Kidney (tissue), 14 donors: Measurements from ENCODE around the gene GTPBP2. TPM values are rescaled to one million over a fixed set of nuclear protein-coding genes. Genes with fewer than 3 reads are reported as not detected.

ENCODE experiments used
- DNase-seq, 5 donors: peaks; one replicate each; pipeline ENCODE4 v3.0.0-alpha.2; 2013 to 2020
- FAIRE-seq: peaks from 2 replicates; lab custom pipeline; 2012; peaks lifted over from hg19 to GRCh38; lab: Jason Lieb, UNC
- H3K27ac ChIP-seq, 2 donors: one replicate each; pipeline ENCODE4 v1.7.0; 2013; ENCODE audit warnings: low read depth in 2 of 2, low read length in 2 of 2, inconsistent platforms in 1 of 2
- H3K27me3 ChIP-seq: one replicate; pipeline ENCODE4 v1.7.1; 2013; ENCODE audit warnings: low read length, inconsistent platforms; ENCODE audit not compliant: control insufficient read depth, insufficient read depth
- H3K36me3 ChIP-seq, 3 donors: one replicate each; pipeline versions ENCODE4 v1.7.0 to v1.7.1; 2013; ENCODE audit warnings: low read length in 3 of 3, control low read depth in 1 of 3, inconsistent platforms in 1 of 3; ENCODE audit not compliant: insufficient read depth in 3 of 3, control insufficient read depth in 2 of 3
- H3K4me1 ChIP-seq, 3 donors: one replicate each; pipeline versions ENCODE4 v1.7.0 to v1.7.1; 2013; ENCODE audit warnings: low read length in 3 of 3, inconsistent platforms in 1 of 3, low read depth in 1 of 3; ENCODE audit not compliant: control insufficient read depth in 2 of 3, insufficient read depth in 2 of 3
- H3K4me3 ChIP-seq, 3 donors: one replicate each; pipeline versions ENCODE4 v1.7.0 to v1.8.1; 2013; ENCODE audit warnings: low read length in 3 of 3, control low read depth in 1 of 3, inconsistent platforms in 1 of 3
- H3K9ac ChIP-seq, 3 donors: one replicate each; pipeline versions ENCODE4 v1.7.0 to v1.7.1; 2013; ENCODE audit warnings: low read length in 3 of 3, control low read depth in 1 of 3, inconsistent platforms in 1 of 3
- H3K9me3 ChIP-seq, 3 donors: one replicate each; pipeline versions ENCODE4 v1.7.0 to v1.7.1; 2013; ENCODE audit warnings: low read length in 3 of 3, control low read depth in 1 of 3, inconsistent platforms in 1 of 3; ENCODE audit not compliant: control insufficient read depth in 2 of 3, insufficient read depth in 1 of 3
- intact Hi-C: fragments of 100-400 bp; cut with DNase I; formaldehyde crosslinking; loops from one replicate; pipeline ENCODE4 v1.11.1; 2022
- polyA plus RNA-seq: library from polyadenylated mRNA; stranded (reverse); fragments of 350-450 nt; fragmentation: Illumina TruSeq; extraction: RNeasy Lipid Tissue Mini Kit (QIAGEN cat#74804); gene quantifications from one replicate; pipeline ENCODE4 v1.2.3, GENCODE V29; 2014; ENCODE audit warnings: low read depth, low replicate concordance; ENCODE audit not compliant: insufficient read depth
- total RNA-seq: library from RNA; stranded (reverse); fragmentation: NEBNext Ultra II Directional; extraction: Animal tissue kit (Norgen Biotek cat#: 25700); gene quantifications from one replicate; pipeline ENCODE4 v1.2.1, GENCODE V29; 2021
- TF ChIP-seq, protein P1 (sequence below): IDR thresholded peaks from 3 replicates; pipeline ENCODE4 v1.5.1; 2012; ENCODE audit warnings: mild to moderate bottlenecking, moderate library complexity, borderline replicate concordance; ENCODE audit not compliant: insufficient read depth; ENCODE audit errors: extremely low read depth
- donor health status: control.
- donor health status: control.
- donor health status: control.
- donor health status: control.
- donor health status: control.
- donor health status: DM: yes; HTN: yes; CAD: no.
- donor health status: Normal renal cell carcinoma (clear cell type).

GTPBP2 gene
- total and polyA plus RNA-seq, 2 donors from 2014 or later: 19.7 to 64.6 TPM

DNA sequence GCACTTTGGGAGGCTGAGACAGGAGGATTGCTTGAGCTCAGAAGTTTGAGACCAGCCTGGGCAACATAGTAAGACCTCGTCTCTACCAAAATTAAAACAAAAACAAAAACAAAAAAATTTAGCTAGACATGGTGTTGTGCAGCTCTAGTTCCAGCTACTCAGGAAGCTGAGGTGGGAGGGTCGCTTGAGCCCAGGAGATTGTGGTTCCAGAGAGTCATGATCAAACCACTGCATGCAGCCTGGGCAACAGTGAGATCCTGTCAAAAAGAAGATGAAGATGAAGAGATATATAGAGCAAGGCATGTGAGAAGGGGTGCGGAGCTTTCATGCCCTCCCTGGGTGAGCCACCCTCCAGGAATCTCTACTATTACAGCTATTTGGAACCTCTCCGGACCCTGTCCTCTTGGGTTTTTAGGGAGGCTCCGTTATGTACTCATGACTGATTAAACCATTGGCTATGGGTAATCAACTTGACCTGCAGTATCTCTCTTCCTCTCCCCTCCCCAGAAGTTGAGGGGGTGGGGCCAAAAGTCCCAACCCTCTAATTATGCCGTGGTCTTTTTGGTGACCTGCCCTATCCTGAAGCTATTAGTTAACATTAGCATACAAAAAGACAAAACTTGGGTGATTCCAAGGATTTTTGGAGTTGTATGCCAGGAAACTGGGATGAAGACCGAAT, 44.0 kb downstream of the GTPBP2 start:
- H3K27me3 ChIP-seq: no peaks in the 10 kb centered on the region
- H3K4me3 ChIP-seq: no peak overlapping the region
- peaks cover 0 to 36% (median 11%) of the 10 kb centered on the region in 3 donors for H3K36me3 ChIP-seq
- no peaks in the 10 kb centered on the region for H3K9me3 ChIP-seq
- H3K9ac ChIP-seq: no peak overlapping the region
- FAIRE-seq (no peak), DNase-seq (no peak)
- TF ChIP-seq, protein P1, sequence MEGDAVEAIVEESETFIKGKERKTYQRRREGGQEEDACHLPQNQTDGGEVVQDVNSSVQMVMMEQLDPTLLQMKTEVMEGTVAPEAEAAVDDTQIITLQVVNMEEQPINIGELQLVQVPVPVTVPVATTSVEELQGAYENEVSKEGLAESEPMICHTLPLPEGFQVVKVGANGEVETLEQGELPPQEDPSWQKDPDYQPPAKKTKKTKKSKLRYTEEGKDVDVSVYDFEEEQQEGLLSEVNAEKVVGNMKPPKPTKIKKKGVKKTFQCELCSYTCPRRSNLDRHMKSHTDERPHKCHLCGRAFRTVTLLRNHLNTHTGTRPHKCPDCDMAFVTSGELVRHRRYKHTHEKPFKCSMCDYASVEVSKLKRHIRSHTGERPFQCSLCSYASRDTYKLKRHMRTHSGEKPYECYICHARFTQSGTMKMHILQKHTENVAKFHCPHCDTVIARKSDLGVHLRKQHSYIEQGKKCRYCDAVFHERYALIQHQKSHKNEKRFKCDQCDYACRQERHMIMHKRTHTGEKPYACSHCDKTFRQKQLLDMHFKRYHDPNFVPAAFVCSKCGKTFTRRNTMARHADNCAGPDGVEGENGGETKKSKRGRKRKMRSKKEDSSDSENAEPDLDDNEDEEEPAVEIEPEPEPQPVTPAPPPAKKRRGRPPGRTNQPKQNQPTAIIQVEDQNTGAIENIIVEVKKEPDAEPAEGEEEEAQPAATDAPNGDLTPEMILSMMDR: no peak
- intact Hi-C loops: no loop called here
- H3K4me1 ChIP-seq: no peaks in the 10 kb centered on the region
- H3K27ac ChIP-seq: no peak overlapping the region

DNA sequence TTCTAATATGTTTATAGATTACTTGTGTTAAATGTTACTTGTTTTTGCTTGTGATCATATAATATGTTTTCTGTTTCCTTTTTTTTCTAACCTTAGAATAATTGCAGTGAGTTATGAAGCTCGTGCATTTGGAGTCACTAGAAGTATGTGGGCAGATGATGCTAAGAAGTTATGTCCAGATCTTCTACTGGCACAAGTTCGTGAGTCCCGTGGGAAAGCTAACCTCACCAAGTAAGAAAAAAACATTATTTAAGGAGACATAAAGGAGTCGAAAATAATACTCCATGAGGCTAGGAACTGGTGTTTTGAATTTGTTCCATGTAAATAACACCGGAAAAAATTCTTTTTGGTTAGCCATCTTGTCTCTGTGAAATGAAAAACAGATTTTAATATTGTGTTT, 46.2 kb downstream of the GTPBP2 start:
- Histone ChIP-seq H3K36me3 (peaks cover 0 to 30% (median 11%) of the 10 kb centered on the region in 3 donors), H3K4me1 (peaks cover 0 to 6% (median 2%) of the 10 kb centered on the region in 3 donors), H3K4me3 (no peak overlapping the region), H3K27ac (no peak overlapping the region), H3K9ac (no peak overlapping the region), H3K27me3 (no peaks in the 10 kb centered on the region), H3K9me3 (no peaks in the 10 kb centered on the region)
- FAIRE-seq: no peak
- intact Hi-C loops: no loop called here
- TF ChIP-seq, protein P1: no peak
- DNase-seq: no peak

DNA sequence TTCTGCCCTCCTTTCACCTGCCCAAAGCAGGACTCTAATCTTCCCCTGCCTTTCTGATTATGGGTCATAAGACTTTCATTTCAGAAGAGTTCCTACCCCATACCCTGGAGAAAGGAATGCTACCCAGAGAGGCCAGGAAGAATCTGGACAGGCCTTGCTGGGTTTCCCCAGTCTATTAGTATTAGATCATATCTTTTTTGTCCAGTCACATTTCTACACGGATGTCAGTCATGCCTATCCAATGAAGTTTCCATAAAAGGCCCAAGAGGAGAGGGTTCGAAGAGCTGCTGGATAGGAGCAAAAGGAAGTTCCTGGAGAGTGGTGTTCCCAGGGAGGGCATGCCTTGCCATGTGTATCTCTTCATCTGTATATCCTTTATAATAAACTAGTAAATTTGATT, 49.9 kb downstream of the GTPBP2 start:
- Histone ChIP-seq H3K4me3 (peak overlapping the region in 1 of 3 donors; percentile 8), H3K9ac (peak overlapping the region in 1 of 3 donors; percentile 9), H3K27me3 (no peaks in the 10 kb centered on the region), H3K36me3 (peaks cover 0 to 17% (median under 1%) of the 10 kb centered on the region in 3 donors), H3K4me1 (peaks cover 0 to 6% (median 6%) of the 10 kb centered on the region in 3 donors), H3K9me3 (no peaks in the 10 kb centered on the region), H3K27ac (peak overlapping the region; percentile 37 to 49)
- DNase-seq: peak in 1 of 5 donors; percentile 27
- no peak for FAIRE-seq
- TF ChIP-seq, protein P1: no peak
- intact Hi-C loops: no loop called here
